ENCODE measurements around the gene FBXO48.

DNA sequence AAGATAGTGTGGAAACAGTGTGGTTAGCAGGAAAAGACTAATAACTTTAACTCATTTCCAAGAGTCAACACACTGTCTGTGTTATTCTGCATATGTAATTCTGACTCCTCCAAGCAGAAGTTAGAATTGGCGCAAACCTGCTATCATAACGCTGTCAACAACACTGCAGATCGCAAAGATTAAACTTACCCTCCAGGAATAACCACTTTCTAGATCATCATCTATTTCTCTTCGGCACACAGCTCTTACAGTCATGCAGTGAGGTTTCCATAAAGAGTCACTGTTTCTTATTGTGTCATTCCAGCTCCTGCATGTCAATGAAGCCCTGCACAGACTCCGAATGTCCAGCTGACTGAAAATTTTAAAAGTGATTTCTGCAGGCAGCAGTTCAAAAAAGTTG lies 2.4 kb downstream of the FBXO48 start:
- TF ChIP-seq POLR2A (IDR thresholded peaks at IDR 0.05): no peak
- no peak for TF ChIP-seq CTCF (IDR thresholded peaks at IDR 0.05)
